ENCODE data around the gene CSAG2.
"Not testable (repeated sequence)": the region's sequence is repeated elsewhere in the genome, so short reads cannot be mapped to it uniquely, and the experiment has no call there.

CSAG2 gene, protein sequence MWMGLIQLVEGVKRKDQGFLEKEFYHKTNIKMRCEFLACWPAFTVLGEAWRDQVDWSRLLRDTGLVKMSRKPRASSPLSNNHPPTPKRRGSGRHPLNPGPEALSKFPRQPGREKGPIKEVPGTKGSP

DNA sequence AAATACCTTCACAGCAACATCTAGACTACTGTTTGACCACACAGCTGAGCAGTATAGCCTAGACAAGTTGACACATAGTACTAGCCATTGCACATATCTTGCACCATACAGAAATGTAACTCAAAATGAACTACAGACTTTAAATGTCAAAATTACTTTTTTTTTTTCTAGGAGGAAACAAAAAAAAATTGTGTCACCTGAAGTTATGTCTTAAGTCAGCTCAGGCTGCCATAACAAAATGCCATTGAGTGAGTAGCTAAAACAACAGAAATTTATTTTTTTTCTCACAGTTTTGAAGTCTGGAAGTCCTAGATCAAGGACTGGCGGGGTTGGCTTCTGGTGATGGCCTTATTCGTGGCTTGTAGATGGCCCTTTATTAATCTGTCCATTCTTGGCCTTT lies at the start of gene CSAG2:
Gene CSAG2, minus strand, starts transcription at position 101 of the 400 bp plus-strand sequence. CDS start 161 bp downstream, outside the sequence.
- not testable (repeated sequence) for DNase-seq (ENCODE audit: low read depth); H3K4me3 ChIP-seq (ENCODE audit: low read length)

- not testable (repeated sequence) for H3K4me3 ChIP-seq (ENCODE audit: low read length); DNase-seq (ENCODE audit: low read depth)
Measured at GRCh38 chrX:152754871-152755270, 45.8 kb upstream of the CSAG2 start.

GRCh38 chrX:152753686-152754650 lies 44.9 kb upstream of the CSAG2 start, which contains the start of gene MAGEA2:
Gene MAGEA2 (minus strand): TSS chrX:152753842. CDS start chrX:152751363, 2,479 bp downstream.
- DNase-seq (ENCODE audit: low read depth); H3K4me3 ChIP-seq (ENCODE audit: low read length): not testable (repeated sequence)

GRCh38 chrX:152738560-152738959 lies 29.5 kb upstream of the CSAG2 start:
- no peak for DNase-seq (ENCODE audit: low read depth)
- no peak overlapping the region for H3K4me3 ChIP-seq (ENCODE audit: low read length)
- no peak for TF ChIP-seq CTCF (IDR thresholded peaks at IDR 0.05; ENCODE audit: insufficient read depth, low read depth, low read length, missing control alignments)

DNA sequence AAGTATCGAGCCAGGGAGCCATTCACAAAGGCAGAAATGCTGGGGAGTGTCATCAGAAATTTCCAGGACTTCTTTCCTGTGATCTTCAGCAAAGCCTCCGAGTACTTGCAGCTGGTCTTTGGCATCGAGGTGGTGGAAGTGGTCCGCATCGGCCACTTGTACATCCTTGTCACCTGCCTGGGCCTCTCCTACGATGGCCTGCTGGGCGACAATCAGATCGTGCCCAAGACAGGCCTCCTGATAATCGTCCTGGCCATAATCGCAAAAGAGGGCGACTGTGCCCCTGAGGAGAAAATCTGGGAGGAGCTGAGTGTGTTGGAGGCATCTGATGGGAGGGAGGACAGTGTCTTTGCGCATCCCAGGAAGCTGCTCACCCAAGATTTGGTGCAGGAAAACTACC lies 27.5 kb upstream of the CSAG2 start:
- not testable (repeated sequence) for DNase-seq (ENCODE audit: low read depth); H3K4me3 ChIP-seq (ENCODE audit: low read length)

GRCh38 chrX:152735860-152736511 lies 26.9 kb upstream of the CSAG2 start:
- H3K4me3 ChIP-seq (ENCODE audit: low read length): no peak overlapping the region
- no peak for DNase-seq (ENCODE audit: low read depth)
- no peak for TF ChIP-seq CTCF (IDR thresholded peaks at IDR 0.05; ENCODE audit: insufficient read depth, low read depth, low read length, missing control alignments)

DNA sequence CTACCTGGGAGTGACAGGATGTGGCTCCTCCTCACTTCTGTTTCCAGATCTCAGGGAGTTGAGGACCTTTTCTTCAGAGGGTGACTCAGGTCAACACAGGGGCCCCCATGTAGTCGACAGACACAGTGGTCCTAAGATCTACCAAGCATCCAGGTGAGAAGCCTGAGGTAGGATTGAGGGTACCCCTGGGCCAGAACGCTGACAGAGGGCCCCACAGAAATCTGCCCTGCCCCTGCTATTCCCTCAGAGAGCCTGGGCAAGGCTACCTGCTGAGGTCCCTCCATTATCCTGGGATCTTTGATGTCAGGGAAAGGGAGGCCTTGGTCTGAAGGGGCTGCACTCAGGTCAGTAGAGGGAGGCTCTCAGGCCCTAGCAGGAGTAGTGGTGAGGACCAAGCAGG lies 26.0 kb upstream of the CSAG2 start:
- no peak for DNase-seq (ENCODE audit: low read depth)
- H3K4me3 ChIP-seq (ENCODE audit: low read length): no peak overlapping the region
- no peak for TF ChIP-seq CTCF (IDR thresholded peaks at IDR 0.05; ENCODE audit: insufficient read depth, low read depth, low read length, missing control alignments)

- not testable (repeated sequence) for DNase-seq (ENCODE audit: low read depth); H3K4me3 ChIP-seq (ENCODE audit: low read length)
Measured at GRCh38 chrX:152734143-152734858, 25.2 kb upstream of the CSAG2 start.

DNA sequence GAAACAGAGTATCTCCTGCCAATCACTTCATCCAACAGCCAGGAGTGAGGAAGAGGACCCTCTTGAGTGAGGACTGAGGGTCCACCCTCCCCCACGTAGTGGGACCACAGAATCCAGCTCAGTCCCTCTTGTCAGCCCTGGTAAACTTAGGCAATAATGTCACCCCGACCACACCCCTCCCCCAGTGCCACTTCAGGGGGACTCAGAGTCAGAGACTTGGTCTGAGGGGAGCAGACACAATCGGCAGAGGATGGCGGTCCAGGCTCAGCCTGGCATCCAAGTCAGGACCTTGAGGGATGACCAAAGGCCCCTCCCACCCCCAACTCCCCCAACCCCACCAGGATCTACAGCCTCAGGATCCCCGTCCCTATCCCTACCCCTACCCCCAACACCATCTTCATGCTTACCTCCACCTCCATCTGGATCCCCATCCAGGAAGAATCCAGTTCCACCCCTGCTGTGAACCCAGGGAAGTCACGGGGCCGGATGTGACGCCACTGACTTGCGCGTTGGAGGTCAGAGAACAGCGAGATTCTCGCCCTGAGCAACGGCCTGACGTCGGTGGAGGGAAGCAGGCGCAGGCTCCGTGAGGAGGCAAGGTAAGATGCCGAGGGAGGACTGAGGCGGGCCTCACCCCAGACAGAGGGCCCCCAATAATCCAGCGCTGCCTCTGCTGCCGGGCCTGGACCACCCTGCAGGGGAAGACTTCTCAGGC lies 24.3 kb upstream of the CSAG2 start, which contains the start of the genes CSAG1 and MAGEA12:
Gene CSAG1, minus strand, starts transcription at position 461 of the 715 bp plus-strand sequence. CDS start 1,261 bp downstream, outside the sequence.
Gene MAGEA12, plus strand, starts transcription at position 497 of the 715 bp plus-strand sequence. CDS start 2,405 bp downstream, outside the sequence.
- DNase-seq (ENCODE audit: low read depth): no peak
- no peak for TF ChIP-seq CTCF (IDR thresholded peaks at IDR 0.05; ENCODE audit: insufficient read depth, low read depth, low read length, missing control alignments)
- no peak within 1 kb of the TSS for H3K4me3 ChIP-seq (ENCODE audit: low read length)
